ENCODE measurements around the gene TNPO1.

DNA sequence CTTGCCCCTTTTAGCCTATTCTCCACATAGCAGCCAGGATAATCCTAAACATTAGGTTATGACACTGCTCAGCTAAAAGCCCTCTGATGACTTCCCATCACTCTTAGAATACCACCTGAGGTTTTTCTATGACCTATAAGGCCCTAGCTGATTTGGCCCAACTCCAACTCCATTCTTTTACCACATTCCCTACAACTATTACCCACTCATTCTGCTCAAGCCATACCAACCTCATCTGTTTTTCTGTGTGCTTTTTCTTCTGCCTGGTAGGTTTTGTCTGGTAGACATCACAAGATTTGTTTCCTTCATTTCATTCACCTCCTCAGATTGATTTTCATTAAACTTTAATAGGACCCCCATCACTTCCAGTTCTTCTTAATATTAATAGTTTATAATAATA, 126.8 kb downstream of the TNPO1 start:
- no peak for TF ChIP-seq EZH2 (IDR thresholded peaks at IDR 0.05; ENCODE audit: borderline replicate concordance, low read depth, low read length, poor library complexity, severe bottlenecking)
- TF ChIP-seq, protein P1, sequence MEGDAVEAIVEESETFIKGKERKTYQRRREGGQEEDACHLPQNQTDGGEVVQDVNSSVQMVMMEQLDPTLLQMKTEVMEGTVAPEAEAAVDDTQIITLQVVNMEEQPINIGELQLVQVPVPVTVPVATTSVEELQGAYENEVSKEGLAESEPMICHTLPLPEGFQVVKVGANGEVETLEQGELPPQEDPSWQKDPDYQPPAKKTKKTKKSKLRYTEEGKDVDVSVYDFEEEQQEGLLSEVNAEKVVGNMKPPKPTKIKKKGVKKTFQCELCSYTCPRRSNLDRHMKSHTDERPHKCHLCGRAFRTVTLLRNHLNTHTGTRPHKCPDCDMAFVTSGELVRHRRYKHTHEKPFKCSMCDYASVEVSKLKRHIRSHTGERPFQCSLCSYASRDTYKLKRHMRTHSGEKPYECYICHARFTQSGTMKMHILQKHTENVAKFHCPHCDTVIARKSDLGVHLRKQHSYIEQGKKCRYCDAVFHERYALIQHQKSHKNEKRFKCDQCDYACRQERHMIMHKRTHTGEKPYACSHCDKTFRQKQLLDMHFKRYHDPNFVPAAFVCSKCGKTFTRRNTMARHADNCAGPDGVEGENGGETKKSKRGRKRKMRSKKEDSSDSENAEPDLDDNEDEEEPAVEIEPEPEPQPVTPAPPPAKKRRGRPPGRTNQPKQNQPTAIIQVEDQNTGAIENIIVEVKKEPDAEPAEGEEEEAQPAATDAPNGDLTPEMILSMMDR (conservative IDR thresholded peaks at IDR 0.05; ENCODE audit: low read depth, low read length) = no peak
